Stimulated activated CD4-positive, alpha-beta T cell treated with anti-CD3 and anti-CD28 coated beads, Interleukin-2, amount 100 ng/mL, for 24 hours (primary cell): ENCODE data around the gene STRBP.
A peak's percentile ranks its signal among the peaks of the same experiment; 100 is the strongest.
"Not testable (repeated sequence)": the region's sequence is repeated elsewhere in the genome, so short reads cannot be mapped to it uniquely, and the experiment has no call there.

Source experiments
- DNase-seq, 2 donors: peaks; one replicate each; pipeline ENCODE4 v3.0.0-alpha.2; 2020

Gene STRBP

GRCh38 chr9:123268465-123269259, at the start of gene STRBP:
TSS of gene STRBP (minus strand) at chr9:123268586. CDS start at chr9:123184134, 84,452 bp downstream.
- peak; percentile 91 to 94 for DNase-seq

- DNase-seq, result no peak
These were observed 47.8 kb upstream of the STRBP start for GRCh38 chr9:123316053-123316718.

GRCh38 chr9:123315635-123316034, 47.2 kb upstream of the STRBP start:
- DNase-seq, result no peak

GRCh38 chr9:123314617-123315016, 46.2 kb upstream of the STRBP start:
- DNase-seq, result no peak

- DNase-seq, result no peak
These were observed 44.0 kb upstream of the STRBP start for GRCh38 chr9:123312306-123312877.

GRCh38 chr9:123311250-123311752, 42.9 kb upstream of the STRBP start:
- DNase-seq, result no peak

- no peak for DNase-seq
These were observed 42.3 kb upstream of the STRBP start for GRCh38 chr9:123310551-123311249.

- DNase-seq, result no peak
These were observed 41.2 kb upstream of the STRBP start for GRCh38 chr9:123309611-123310010.

GRCh38 chr9:123305879-123306278, 37.5 kb upstream of the STRBP start:
- no peak for DNase-seq

- no peak for DNase-seq
These were observed 35.9 kb upstream of the STRBP start for GRCh38 chr9:123304340-123304691.

GRCh38 chr9:123302348-123303214, 34.2 kb upstream of the STRBP start:
- DNase-seq, result no peak

GRCh38 chr9:123301936-123302335, 33.5 kb upstream of the STRBP start:
- DNase-seq, result not testable (repeated sequence)

- no peak for DNase-seq
These were observed 32.2 kb upstream of the STRBP start for GRCh38 chr9:123300554-123300953.

- no peak for DNase-seq
These were observed 31.3 kb upstream of the STRBP start for GRCh38 chr9:123299558-123300126.

- DNase-seq, result no peak
These were observed 27.8 kb upstream of the STRBP start for GRCh38 chr9:123296174-123296573.

GRCh38 chr9:123291736-123292135, 23.4 kb upstream of the STRBP start:
- DNase-seq, result no peak

- no peak for DNase-seq
These were observed 22.4 kb upstream of the STRBP start for GRCh38 chr9:123290764-123291163.

- no peak for DNase-seq
These were observed 19.3 kb upstream of the STRBP start for GRCh38 chr9:123287639-123288038.

GRCh38 chr9:123286324-123286723, 17.9 kb upstream of the STRBP start:
- DNase-seq, result no peak

GRCh38 chr9:123284656-123285055, 16.3 kb upstream of the STRBP start:
- DNase-seq, result no peak

- no peak for DNase-seq
These were observed 15.1 kb upstream of the STRBP start for GRCh38 chr9:123283455-123283854.

- DNase-seq, result no peak
These were observed 14.6 kb upstream of the STRBP start for GRCh38 chr9:123283048-123283408.
